Hippocampal formation (tissue), 2 donors: ENCODE results near the gene CYP3A5.
"Not testable (repeated sequence)": the region's sequence is repeated elsewhere in the genome, so short reads cannot be mapped to it uniquely, and the experiment has no call there.

Experiments
- DNase-seq, 2 donors: peaks; one replicate each; lab custom pipeline; 2025; lab: John Stamatoyannopoulos, UW

CYP3A5 gene

DNA sequence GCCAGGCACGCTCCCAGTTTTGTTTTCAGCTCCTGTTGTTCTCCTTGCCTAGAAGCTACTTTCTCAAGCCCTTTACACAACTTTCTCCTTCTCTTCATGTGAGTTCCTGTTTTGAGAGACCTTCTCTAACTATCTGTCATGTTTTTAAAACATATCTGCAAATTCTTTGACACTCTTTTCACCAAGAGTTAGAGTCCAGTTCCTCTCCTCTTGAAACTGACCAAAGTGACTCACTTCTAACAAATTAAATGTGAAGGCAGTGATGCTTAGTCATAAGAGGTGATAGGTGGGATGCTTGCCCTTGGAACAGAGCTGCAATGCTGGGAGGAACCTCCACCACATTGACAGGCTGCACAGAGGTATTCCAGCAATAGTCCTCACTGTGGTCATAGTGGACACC, 37.8 kb downstream of the CYP3A5 start:
- DNase-seq, result no peak

DNA sequence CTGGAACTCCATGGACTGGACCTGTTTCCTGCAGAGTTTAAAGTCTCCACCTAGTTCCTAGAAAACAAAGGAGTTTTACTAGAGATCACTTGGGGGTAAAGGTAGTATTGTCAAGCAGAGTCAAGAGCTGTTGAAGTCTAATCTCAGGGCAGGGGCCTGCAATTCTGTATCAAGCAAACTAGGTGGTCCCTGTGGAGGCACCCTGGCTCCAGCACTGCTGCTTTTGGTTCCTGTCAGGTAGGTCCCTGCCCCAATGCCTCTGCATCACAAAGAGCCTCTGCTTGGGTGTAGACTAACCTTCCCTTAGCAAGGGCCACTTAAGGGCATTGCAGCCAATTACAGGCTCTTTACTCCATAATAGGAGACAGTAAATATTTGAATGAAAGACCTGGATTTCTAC, 40.5 kb downstream of the CYP3A5 start:
- no peak for DNase-seq

DNA sequence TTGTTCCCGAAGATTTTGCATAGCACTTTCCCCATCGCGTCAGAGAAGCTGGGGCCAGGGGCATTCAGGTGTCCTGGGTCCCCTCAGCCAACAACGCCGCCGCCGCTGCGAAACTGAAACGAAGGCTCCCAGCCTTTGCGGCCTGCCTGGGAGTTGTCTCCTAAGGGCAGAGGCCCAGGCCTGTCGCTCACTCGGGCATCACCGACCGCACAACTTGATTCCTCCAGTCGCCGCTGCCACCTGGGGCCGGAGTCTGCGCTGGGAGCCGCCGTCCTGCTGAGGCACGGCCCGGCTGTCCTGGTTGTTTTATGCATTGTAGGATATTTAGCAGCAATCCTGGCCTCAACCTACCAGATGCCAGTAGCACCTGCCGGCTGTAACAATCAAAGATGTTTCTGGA, 41.1 kb downstream of the CYP3A5 start:
- no peak for DNase-seq

DNA sequence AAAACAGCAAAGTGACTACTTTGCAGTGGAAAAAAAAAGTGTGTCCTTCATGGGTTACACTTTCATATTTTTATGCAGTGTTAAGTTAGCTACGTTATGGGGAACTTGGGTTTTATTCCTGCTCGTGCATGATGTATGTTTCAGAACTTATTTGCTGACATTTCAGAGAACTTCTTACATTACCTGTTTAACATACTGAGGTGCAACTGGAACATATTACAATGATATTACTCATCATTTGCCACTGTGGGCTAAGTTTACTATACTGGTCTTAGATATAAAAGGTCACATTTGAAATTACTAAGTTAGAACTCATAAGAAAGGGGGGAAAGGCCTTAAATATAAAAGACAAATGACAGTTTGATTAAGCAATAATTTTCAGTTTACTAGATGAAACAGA, 42.4 kb downstream of the CYP3A5 start:
- not testable (repeated sequence) for DNase-seq

DNA sequence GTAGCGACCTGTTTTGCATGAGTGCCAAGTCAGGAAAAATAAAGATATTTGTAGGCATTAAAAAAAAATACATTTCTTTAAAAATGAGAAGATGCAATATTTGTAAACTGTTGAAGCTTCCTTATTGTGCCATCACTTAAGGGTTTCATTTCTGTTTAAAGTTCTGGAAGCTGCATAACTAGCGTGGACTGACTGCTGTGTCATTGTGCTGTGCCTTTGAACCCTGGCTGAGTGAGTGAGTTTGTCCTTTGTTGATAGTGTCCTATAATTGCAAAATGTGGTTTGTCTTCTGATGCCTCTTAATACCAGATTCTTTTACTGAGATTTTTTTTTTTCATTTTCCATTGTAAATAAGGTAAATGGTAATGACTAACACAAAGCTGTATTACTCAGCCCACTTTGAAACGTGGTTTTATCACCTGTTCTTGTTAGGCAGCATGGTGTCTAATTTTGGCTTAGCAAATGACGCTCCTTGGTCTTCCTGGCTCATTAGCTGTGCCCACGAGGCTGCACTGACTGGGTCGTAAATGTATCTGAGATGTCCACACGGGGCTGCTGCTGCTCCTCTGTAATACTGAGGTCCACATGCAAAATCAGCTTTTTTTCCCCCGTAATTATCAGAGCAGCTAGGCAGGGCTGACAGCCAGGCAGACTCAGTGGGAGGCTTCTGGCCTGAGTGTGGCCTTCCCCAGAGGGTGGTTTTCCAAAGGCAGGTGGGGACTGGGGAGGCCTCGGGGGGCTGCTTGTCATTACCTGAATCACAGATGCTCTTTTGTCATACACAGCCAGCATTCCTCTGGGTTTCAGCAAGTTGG, 48.3 kb downstream of the CYP3A5 start:
- no peak for DNase-seq

DNA sequence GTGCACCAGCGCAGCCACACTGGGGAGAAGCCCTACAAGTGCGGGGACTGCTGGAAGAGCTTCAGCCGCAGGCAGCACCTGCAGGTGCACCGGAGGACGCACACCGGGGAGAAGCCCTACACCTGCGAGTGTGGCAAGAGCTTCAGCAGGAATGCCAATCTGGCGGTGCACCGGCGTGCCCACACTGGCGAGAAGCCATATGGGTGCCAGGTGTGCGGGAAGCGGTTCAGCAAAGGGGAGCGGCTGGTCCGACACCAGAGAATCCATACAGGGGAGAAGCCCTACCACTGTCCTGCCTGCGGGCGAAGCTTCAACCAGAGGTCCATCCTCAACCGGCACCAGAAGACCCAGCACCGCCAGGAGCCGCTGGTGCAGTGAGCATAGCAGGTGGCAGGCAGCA, 50.2 kb downstream of the CYP3A5 start:
- DNase-seq, result no peak

DNA sequence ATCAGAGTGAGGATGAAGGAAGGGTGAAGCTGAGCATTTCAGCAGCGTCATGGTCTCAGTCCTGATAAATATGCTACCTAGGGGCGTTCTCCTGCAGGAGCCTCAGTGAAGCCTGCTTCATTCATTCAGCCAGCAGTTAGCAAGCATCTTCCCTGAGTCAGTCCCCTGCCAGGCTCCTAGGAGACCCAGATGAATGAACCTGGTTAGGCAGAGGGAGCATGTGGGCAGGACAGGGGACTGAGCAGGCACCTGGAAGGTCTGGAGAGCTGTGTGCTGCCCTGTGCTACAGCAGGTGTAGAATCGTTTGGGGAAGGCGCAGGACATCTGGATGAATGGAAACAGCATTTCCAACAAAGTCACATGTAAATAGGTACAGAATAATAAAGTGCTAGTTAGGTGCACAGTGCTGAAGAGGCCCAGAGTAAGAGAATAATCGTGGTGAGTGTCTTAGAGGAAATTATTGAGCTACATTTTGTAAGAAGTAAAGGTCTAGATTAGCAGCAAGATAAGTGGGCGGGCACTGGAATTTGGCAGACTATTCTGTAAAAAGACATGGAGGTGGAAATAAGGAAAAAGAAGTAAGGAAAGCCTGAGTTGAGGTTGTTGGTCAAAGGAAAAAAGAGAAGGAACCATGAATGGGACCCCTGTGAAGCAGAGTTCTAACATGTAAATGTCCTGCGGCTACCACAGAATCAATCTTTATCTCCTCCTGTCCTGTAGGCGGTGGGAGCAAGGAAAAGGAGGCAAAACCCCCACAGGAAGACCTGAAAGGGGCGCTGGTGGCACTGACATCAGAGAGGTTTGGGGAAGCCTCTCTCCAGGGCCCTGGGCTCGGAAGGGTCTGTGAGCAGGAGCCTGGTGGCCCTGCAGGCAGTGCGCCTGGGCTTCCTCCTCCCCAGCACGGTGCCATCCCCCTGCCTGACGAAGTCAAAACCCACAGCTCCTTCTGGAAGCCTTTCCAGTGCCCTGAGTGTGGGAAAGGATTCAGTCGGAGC, 51.0 kb downstream of the CYP3A5 start:
- no peak for DNase-seq

DNA sequence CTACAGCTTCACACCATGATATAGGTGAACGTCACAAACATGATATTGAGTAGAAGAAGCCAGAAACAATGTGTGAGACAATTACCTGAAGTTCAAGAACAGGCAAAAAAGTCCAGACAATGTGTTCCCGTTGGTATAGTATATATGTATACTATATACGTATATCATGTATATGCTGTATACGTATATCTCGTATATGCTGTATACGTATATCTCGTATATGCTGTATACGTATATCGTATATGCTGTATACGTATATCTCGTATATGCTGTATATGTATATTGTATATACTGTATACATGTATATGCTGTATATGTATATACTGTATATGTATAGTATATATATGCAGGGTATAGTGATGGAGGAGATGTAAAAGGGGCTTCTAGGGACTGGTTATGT, 52.3 kb downstream of the CYP3A5 start:
- DNase-seq, result no peak

DNA sequence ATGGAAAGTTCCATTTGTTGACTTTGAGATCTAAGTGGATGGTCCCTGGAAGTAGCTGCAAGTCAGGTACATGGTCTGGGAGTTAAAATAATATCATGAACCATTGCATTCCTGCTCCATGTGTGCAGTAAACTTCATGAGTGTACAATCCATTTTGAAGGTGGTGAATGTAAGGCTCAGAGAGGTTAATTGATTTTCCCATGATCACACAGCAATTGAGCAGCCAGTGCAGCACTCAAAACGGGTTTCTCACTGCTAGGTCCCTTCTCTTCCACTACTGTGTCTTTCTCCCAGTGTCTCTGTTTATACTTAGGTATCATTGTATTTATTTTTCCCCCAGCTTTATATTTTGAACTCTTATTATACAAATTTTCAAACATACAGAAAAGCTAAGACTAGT, 53.1 kb downstream of the CYP3A5 start:
- no peak for DNase-seq

DNA sequence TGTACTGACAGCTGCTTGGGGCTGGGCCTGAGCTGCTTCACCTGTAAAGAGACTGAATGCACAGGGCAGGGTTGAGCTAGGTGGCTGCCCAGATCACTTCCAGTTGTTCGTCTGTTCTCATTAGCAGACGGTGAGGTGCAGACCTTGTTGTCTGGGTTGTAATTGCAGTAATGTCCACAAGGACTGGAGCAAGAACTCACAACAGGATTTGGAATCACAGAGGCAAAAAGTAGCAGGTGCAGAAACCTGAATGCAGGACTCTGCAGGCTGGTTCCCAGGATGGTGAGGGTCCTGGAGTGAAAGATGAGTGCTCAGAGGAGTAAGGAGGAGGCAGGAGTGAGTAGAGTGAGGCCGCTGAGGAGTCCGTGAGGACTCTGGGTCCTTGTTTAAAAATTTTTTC, 53.8 kb downstream of the CYP3A5 start:
- DNase-seq, result no peak

DNA sequence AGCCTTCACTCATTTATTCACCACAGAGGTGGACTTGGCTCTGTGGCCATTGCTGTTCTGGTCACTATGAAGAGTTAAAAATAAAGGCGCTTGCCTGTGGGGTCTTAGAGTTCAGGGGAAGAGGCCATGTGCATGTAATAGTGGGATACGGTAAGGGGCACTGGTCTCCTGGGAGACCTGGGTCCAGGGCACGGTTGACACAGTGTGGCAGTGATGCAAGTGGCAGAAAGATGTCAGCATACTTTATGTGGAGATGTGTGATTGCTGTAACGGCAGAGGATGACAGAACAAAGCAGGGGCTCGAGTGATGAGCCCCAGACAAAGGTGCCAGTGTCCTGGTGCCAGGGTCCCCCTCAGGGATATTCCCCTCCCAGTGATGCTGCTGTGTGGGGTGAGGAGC, 54.5 kb downstream of the CYP3A5 start:
- DNase-seq, result no peak

DNA sequence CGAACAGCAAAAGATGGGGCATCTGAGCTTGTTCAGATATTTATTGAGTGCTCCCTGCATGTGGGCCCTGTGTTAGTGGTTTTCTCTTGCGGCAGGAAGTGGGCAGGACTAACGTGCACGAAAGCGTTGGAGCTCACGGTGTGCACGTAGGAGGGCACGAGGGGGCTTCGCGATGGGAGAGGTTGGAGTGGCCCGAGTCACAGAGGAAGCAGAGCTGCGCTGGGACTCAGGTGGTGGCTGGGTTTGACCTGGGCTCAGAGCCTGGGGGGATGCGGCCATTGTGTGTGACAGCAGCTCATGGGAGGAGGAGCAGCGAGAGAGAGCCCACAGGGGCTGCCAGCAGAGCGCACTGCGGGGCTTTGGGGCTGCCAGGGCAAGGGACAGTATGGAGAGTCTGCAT, 55.3 kb downstream of the CYP3A5 start:
- DNase-seq, result no peak

DNA sequence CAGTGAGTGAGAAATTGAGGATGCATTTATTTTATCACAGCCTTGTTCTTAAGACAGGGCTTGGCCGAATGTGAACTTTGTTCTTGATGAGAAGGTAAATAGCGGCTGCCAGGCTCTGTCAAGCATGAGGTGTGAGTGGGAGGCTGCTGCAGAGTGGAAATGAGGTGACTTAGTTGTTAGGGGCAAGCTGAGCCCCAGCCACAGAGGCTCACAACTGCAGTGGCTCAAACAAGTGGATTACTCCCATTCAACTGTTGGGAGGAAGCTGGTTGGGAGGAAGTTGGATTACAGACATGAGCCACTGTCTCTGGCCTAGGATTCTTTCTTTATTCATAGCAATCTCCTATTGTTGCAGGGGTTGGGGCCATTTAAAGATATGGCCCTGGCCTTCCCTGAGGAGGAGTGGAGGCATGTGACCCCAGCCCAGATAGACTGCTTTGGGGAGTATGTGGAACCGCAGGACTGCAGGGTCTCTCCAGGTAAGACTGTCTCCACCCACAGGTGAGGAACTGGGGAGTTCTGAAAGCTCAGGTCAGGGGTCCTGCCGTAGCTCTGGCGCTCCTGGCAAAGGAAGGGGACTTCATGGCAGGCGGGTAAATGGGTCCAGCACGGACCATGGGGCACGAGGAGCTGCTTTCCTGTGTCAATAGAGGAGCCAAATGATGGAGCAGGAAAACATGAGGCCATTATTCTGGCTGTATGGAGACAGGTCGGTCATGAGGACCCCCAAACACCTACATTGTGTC, 55.9 kb downstream of the CYP3A5 start:
- no peak for DNase-seq

DNA sequence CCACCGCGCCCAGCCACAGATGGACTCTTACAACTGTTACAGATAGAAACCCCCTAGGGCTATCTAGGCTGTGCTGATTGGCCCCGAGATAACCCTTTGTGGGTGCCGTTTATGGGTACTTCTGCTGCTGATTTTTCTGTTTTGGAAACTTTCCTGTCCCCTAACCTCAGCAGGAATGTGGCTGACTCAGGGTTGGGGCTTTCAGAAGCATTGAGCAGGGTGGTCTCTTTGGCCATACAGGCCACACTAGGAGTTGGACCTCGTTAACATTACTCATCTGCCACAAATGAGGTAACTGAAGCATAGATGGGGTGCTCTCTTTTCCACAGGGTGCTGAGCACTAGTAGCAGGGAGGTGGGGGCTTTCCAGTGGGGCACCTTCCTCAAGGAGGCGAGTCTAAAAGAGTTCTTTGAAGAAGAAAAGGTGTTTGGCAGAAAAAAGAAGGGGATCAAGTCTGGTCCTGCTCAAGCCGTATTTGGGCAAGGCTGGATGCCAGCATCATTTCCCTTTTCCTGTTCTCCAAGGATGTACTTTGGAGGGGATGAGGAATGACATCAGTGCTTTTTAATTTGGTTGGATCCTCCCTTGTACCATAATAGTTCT, 56.6 kb downstream of the CYP3A5 start:
- DNase-seq, result no peak

DNA sequence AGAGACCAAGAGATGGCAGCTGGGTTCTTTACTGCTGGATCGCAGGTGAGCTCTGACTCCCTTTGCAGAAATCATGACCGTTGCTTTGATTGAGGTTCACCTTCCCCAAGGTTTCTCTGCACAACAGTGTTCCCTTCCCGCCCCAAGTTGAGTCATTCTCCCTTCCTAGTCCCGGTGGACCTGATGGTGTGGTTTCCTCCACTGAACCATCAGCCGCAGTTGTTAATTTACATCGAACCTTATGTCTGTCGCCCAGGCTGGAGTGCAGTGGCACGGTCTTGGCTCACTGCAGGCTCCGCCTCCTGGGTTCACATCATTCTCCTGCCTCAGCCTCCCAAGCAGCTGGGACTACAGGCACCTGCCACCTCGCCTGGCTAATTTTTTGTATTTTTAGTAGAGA, 57.2 kb downstream of the CYP3A5 start:
- DNase-seq, result no peak

DNA sequence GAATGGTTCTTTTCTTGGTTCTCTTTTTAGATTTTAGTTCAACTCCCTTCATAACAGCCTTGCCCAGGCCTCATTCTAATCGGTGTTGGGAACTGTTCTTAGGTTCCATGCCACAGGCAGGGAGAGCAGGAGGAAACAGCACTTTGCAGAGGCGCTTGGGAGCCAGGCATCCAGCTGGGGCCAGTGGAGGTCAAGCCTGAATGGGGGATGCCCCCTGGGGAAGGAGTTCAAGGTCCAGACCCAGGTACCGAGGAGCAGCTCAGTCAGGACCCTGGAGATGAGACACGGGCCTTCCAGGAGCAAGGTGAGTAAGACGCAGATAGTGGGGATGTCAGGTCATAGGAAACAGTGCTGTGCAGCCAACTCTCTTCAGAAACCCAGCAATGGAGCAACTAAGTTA, 58.5 kb downstream of the CYP3A5 start:
- no peak for DNase-seq

DNA sequence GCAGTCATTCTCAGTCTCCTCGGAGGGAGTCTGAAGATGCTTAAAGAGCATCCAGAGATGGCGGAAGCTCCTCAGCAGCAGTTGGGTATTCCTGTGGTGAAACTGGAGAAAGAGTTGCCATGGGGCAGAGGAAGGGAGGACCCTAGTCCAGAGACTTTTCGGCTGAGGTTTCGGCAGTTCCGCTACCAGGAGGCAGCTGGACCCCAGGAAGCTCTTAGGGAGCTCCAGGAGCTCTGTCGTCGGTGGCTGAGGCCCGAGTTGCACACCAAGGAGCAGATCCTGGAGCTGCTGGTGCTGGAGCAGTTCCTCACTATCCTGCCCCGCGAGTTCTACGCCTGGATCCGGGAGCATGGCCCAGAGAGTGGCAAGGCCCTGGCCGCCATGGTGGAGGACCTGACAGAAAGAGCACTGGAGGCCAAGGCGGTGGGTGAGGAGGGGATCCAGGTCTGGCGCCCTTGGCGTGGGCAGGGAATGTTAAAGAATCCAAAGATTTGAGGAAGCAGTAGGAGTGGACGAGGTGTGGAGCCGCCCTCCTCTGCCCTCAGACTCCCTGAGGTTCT, 60.1 kb downstream of the CYP3A5 start:
- DNase-seq, result no peak

DNA sequence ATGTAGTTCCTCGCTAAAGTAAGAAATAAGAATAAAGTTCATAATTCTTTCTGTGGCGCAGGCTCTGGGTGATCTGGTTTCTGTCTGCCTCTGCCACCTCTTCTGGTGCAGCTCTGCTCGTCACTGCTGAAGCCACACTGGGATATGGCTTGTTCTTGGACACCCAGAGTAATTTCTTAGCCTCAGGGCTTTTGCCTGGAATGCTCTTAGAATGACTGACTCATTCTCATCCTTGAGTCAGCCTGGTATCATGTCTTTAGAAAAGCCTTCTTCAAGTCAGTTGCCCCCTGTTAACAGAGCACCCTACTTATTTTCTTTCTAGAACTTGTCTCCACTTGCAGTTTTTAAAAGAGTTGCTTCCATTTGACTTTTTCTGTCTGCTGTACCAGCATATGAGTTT, 61.1 kb downstream of the CYP3A5 start:
- no peak for DNase-seq

DNA sequence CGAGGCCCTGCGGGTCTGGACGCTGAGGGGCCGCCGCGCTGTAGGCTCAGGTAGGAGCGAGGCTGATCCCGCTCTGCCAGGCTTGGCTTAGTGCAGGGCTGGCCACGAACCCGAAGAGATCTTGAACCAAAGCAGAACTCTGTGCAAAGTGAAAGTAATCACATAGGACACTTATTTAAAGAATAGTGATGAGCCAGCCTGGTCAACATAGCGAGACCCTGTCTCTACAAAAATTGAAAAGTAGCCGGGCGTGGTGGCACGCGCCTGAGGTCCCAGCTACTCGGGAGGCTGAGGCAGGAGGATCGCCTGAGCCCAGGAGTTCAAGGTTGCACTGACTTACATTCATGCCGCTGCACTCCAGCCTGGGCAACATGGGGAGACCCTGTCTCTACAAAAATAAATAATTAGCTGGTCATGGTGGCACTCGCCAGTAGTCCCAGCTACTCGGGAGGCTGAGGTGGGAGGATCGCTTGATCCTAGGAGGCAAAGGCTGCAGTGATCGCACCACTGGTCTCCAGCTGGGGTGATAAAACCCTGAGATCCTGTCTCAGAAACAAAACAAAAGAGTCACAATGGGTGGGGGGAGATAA, 62.5 kb downstream of the CYP3A5 start:
- no peak for DNase-seq

DNA sequence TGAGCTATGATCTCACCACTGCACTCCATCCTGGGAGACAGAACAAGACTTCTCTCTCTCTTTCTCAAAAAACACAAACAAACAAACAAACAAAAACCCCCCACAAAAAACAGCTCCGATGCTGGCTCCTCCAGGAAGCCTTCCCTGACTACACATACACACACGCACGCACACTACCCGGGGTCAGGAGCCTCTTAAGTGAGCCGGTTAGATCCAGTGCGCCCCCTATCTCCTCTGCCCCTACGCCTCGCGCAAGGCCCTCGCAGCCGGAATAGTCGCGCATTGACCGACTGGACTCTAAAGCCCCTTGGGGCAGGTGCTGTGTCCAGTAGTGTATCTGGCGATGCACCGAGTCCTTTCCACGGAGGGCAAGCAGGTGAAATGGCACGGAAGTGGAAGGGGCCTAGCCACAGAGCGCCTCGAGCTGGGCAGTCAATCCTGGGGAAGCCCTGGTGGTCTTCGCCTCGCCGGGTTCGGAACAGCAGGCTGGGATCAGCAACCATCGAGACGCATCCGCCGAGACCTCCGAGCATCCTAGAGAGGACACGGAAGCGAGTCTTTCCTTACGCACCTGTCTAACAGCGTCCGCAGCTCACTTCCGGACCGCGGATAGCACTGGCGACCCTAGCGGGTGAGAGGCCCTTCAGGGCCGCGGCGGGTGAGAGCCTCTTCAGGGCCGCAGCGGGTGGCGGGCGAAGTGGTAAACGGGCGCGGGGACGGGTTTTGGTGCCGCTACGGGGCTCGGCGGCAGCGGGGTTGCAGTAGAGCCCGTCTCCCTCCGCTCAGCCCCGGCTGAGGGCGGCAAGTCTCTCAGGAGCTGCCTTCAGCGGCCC, 63.2 kb downstream of the CYP3A5 start, which contains the start of gene ZSCAN25:
ZSCAN25 (plus strand) TSS at position 588 of the 833 bp plus-strand sequence. CDS start 2,661 bp downstream, outside the sequence.
- DNase-seq, result peak; percentile 67 to 80
